ENCODE results near the gene ACER3.

Gene ACER3

GRCh38 chr11:76919467-76919866 lies 58.7 kb downstream of the ACER3 start:
- no peak overlapping the region for H3K4ac ChIP-seq (ENCODE audit: low read depth, low read length)
- H4K8ac ChIP-seq (ENCODE audit: low read depth, low read length): no peak overlapping the region
- H3K36me3 ChIP-seq (ENCODE audit: control insufficient read depth in 1 of 2, insufficient read depth in 2 of 2, low read length in 2 of 2): no peaks in the 10 kb centered on the region
- no peak overlapping the region for H2AFZ ChIP-seq (ENCODE audit: insufficient read depth, low read length, poor library complexity)
- no peak for DNase-seq
- no peak overlapping the region for H3K14ac ChIP-seq (ENCODE audit: low read length)
- no peaks in the 10 kb centered on the region for H3K79me1 ChIP-seq (ENCODE audit: low read length)
- H4K91ac ChIP-seq (ENCODE audit: low read depth, low read length): no peak overlapping the region
- WGBS (ENCODE audit: extremely low coverage, insufficient coverage, insufficient read length): no CpG with 5 or more reads among the region's 1 CpG
- no peaks in the 10 kb centered on the region for H3K27me3 ChIP-seq (ENCODE audit: insufficient read depth, low read length)
- H2AK5ac ChIP-seq (ENCODE audit: low read length): no peak overlapping the region
- no peak overlapping the region for H2BK5ac ChIP-seq (ENCODE audit: low read depth, low read length, poor library complexity)
- H3K79me2 ChIP-seq (ENCODE audit: control insufficient read depth, insufficient read depth, low read length, poor library complexity): no peaks in the 10 kb centered on the region
- no peak overlapping the region for H3K27ac ChIP-seq (ENCODE audit: low read depth, low read length)
- no peak overlapping the region for H3K23ac ChIP-seq (ENCODE audit: low read length)
- no peak overlapping the region for H3K4me2 ChIP-seq (ENCODE audit: low read length)
- H3K4me1 ChIP-seq (ENCODE audit: control insufficient read depth in 1 of 2, insufficient read depth in 2 of 2, low read length in 2 of 2): peaks cover 3% of the 10 kb centered on the region in 2 experiments
- H3K9ac ChIP-seq (ENCODE audit: low read length): no peak overlapping the region
- no peak overlapping the region for H3K18ac ChIP-seq (ENCODE audit: low read length)
- no peak overlapping the region for H2BK120ac ChIP-seq (ENCODE audit: insufficient read depth, low read length, poor library complexity)
- H3K9me3 ChIP-seq (ENCODE audit: insufficient read depth, low read depth, low read length): no peaks in the 10 kb centered on the region
- no peak overlapping the region for H2BK12ac ChIP-seq (ENCODE audit: low read length)
- no peak overlapping the region for H4K12ac ChIP-seq (ENCODE audit: low read depth, low read length)
- no peak overlapping the region for H3K4me3 ChIP-seq (ENCODE audit: low read depth, low read length)

GRCh38 chr11:76919887-76920746 lies 59.4 kb downstream of the ACER3 start:
- Histone ChIP-seq H4K12ac (ENCODE audit: low read depth, low read length) (no peak overlapping the region), H3K4ac (ENCODE audit: low read depth, low read length) (no peak overlapping the region), H3K27ac (ENCODE audit: low read depth, low read length) (no peak overlapping the region), H3K79me1 (ENCODE audit: low read length) (no peaks in the 10 kb centered on the region), H3K9ac (ENCODE audit: low read length) (no peak overlapping the region), H4K91ac (ENCODE audit: low read depth, low read length) (no peak overlapping the region), H3K36me3 (ENCODE audit: control insufficient read depth in 1 of 2, insufficient read depth in 2 of 2, low read length in 2 of 2) (no peaks in the 10 kb centered on the region), H3K14ac (ENCODE audit: low read length) (no peak overlapping the region), H2BK12ac (ENCODE audit: low read length) (no peak overlapping the region), H3K4me3 (ENCODE audit: low read depth, low read length) (no peak overlapping the region), H3K4me2 (ENCODE audit: low read length) (no peak overlapping the region), H3K27me3 (ENCODE audit: insufficient read depth, low read length) (no peaks in the 10 kb centered on the region), H2BK120ac (ENCODE audit: insufficient read depth, low read length, poor library complexity) (no peak overlapping the region), H2AK5ac (ENCODE audit: low read length) (no peak overlapping the region), H4K8ac (ENCODE audit: low read depth, low read length) (no peak overlapping the region), H2BK5ac (ENCODE audit: low read depth, low read length, poor library complexity) (no peak overlapping the region), H3K18ac (ENCODE audit: low read length) (no peak overlapping the region), H3K9me3 (ENCODE audit: insufficient read depth, low read depth, low read length) (no peaks in the 10 kb centered on the region), H3K79me2 (ENCODE audit: control insufficient read depth, insufficient read depth, low read length, poor library complexity) (no peaks in the 10 kb centered on the region), H3K4me1 (ENCODE audit: control insufficient read depth in 1 of 2, insufficient read depth in 2 of 2, low read length in 2 of 2) (peaks cover 3% of the 10 kb centered on the region in 2 experiments), H2AFZ (ENCODE audit: insufficient read depth, low read length, poor library complexity) (no peak overlapping the region), H3K23ac (ENCODE audit: low read length) (no peak overlapping the region)
- peak; percentile 63 to 96 for DNase-seq
- no CpG with 5 or more reads among the region's 7 CpGs for WGBS (ENCODE audit: extremely low coverage, insufficient coverage, insufficient read length)

GRCh38 chr11:76927160-76927559 lies 66.4 kb downstream of the ACER3 start:
- Histone ChIP-seq H4K8ac (ENCODE audit: low read depth, low read length) (no peak overlapping the region), H3K27ac (ENCODE audit: low read depth, low read length) (no peak overlapping the region), H2BK5ac (ENCODE audit: low read depth, low read length, poor library complexity) (no peak overlapping the region), H3K36me3 (ENCODE audit: control insufficient read depth in 1 of 2, insufficient read depth in 2 of 2, low read length in 2 of 2) (no peaks in the 10 kb centered on the region), H3K4ac (ENCODE audit: low read depth, low read length) (no peak overlapping the region), H3K9ac (ENCODE audit: low read length) (no peak overlapping the region), H3K9me3 (ENCODE audit: insufficient read depth, low read depth, low read length) (no peaks in the 10 kb centered on the region), H2AK5ac (ENCODE audit: low read length) (no peak overlapping the region), H3K14ac (ENCODE audit: low read length) (no peak overlapping the region), H2AFZ (ENCODE audit: insufficient read depth, low read length, poor library complexity) (no peak overlapping the region), H3K4me1 (ENCODE audit: control insufficient read depth in 1 of 2, insufficient read depth in 2 of 2, low read length in 2 of 2) (no peaks in the 10 kb centered on the region), H3K79me2 (ENCODE audit: control insufficient read depth, insufficient read depth, low read length, poor library complexity) (no peaks in the 10 kb centered on the region), H3K18ac (ENCODE audit: low read length) (no peak overlapping the region), H4K91ac (ENCODE audit: low read depth, low read length) (no peak overlapping the region), H3K79me1 (ENCODE audit: low read length) (no peaks in the 10 kb centered on the region), H3K27me3 (ENCODE audit: insufficient read depth, low read length) (no peaks in the 10 kb centered on the region), H2BK120ac (ENCODE audit: insufficient read depth, low read length, poor library complexity) (no peak overlapping the region), H3K23ac (ENCODE audit: low read length) (no peak overlapping the region), H3K4me2 (ENCODE audit: low read length) (no peak overlapping the region), H4K12ac (ENCODE audit: low read depth, low read length) (no peak overlapping the region), H3K4me3 (ENCODE audit: low read depth, low read length) (no peak overlapping the region), H2BK12ac (ENCODE audit: low read length) (no peak overlapping the region)
- no CpG with 5 or more reads among the region's 5 CpGs for WGBS (ENCODE audit: extremely low coverage, insufficient coverage, insufficient read length)
- no peak for DNase-seq

- no peaks in the 10 kb centered on the region for H3K27me3 ChIP-seq (ENCODE audit: insufficient read depth, low read length)
- H2BK12ac ChIP-seq (ENCODE audit: low read length): no peak overlapping the region
- H4K8ac ChIP-seq (ENCODE audit: low read depth, low read length): no peak overlapping the region
- H2BK120ac ChIP-seq (ENCODE audit: insufficient read depth, low read length, poor library complexity): no peak overlapping the region
- no peak overlapping the region for H3K14ac ChIP-seq (ENCODE audit: low read length)
- no peak for DNase-seq
- H4K12ac ChIP-seq (ENCODE audit: low read depth, low read length): no peak overlapping the region
- H2AFZ ChIP-seq (ENCODE audit: insufficient read depth, low read length, poor library complexity): no peak overlapping the region
- no peak overlapping the region for H3K9ac ChIP-seq (ENCODE audit: low read length)
- no peak overlapping the region for H2AK5ac ChIP-seq (ENCODE audit: low read length)
- no peak overlapping the region for H4K91ac ChIP-seq (ENCODE audit: low read depth, low read length)
- no peak overlapping the region for H3K18ac ChIP-seq (ENCODE audit: low read length)
- no peaks in the 10 kb centered on the region for H3K79me2 ChIP-seq (ENCODE audit: control insufficient read depth, insufficient read depth, low read length, poor library complexity)
- no peak overlapping the region for H3K27ac ChIP-seq (ENCODE audit: low read depth, low read length)
- no peak overlapping the region for H3K4me3 ChIP-seq (ENCODE audit: low read depth, low read length)
- no peak overlapping the region for H3K23ac ChIP-seq (ENCODE audit: low read length)
- H3K79me1 ChIP-seq (ENCODE audit: low read length): no peaks in the 10 kb centered on the region
- H3K9me3 ChIP-seq (ENCODE audit: insufficient read depth, low read depth, low read length): peaks cover 3% of the 10 kb centered on the region
- H2BK5ac ChIP-seq (ENCODE audit: low read depth, low read length, poor library complexity): no peak overlapping the region
- WGBS (ENCODE audit: extremely low coverage, insufficient coverage, insufficient read length): no CpG with 5 or more reads among the region's 3 CpGs
- peaks cover 0 to 2% of the 10 kb centered on the region in 2 experiments for H3K36me3 ChIP-seq (ENCODE audit: control insufficient read depth in 1 of 2, insufficient read depth in 2 of 2, low read length in 2 of 2)
- H3K4me1 ChIP-seq (ENCODE audit: control insufficient read depth in 1 of 2, insufficient read depth in 2 of 2, low read length in 2 of 2): peaks cover 0 to 5% of the 10 kb centered on the region in 2 experiments
- H3K4me2 ChIP-seq (ENCODE audit: low read length): no peak overlapping the region
- no peak overlapping the region for H3K4ac ChIP-seq (ENCODE audit: low read depth, low read length)
Observed at GRCh38 chr11:76935042-76935441, 74.3 kb downstream of the ACER3 start.

Measured in trophoblast cell (in vitro differentiated cells and primary cell).